ENCODE results near the gene OGG1.

DNA sequence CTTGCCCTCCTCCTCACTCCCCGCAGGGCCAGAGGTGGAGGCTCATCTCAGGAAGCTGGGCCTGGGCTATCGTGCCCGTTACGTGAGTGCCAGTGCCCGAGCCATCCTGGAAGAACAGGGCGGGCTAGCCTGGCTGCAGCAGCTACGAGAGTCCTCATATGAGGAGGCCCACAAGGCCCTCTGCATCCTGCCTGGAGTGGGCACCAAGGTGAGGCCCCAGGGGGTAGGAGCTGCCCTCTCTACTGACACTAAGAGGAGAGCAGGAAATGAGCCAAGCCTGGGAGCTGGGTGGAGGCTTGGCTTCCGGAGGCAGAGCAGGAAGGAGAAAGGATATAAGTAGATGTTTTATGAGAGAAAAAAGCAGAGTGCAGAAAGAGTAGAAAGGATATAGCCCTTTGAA is 4.9 kb downstream of the OGG1 start:
- TF ChIP-seq POLR2AphosphoS5 (IDR thresholded peaks at IDR 0.05): no peak
- TF ChIP-seq, protein P1, sequence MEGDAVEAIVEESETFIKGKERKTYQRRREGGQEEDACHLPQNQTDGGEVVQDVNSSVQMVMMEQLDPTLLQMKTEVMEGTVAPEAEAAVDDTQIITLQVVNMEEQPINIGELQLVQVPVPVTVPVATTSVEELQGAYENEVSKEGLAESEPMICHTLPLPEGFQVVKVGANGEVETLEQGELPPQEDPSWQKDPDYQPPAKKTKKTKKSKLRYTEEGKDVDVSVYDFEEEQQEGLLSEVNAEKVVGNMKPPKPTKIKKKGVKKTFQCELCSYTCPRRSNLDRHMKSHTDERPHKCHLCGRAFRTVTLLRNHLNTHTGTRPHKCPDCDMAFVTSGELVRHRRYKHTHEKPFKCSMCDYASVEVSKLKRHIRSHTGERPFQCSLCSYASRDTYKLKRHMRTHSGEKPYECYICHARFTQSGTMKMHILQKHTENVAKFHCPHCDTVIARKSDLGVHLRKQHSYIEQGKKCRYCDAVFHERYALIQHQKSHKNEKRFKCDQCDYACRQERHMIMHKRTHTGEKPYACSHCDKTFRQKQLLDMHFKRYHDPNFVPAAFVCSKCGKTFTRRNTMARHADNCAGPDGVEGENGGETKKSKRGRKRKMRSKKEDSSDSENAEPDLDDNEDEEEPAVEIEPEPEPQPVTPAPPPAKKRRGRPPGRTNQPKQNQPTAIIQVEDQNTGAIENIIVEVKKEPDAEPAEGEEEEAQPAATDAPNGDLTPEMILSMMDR (IDR thresholded peaks at IDR 0.05): no peak
